Measurements from ENCODE around the gene TMEM89. TPM values are rescaled to one million over a fixed set of nuclear protein-coding genes. Genes with fewer than 3 reads are reported as not detected.

The TMEM89 gene
- polyA plus RNA-seq, 3 donors: 0.21 TPM; not detected in 2

- Mint-ChIP-seq H3K4me1 (peaks cover 16% of the 10 kb centered on the region), H3K9me3 (peaks cover 0 to 8% (median 2%) of the 10 kb centered on the region in 7 donors), H3K36me3 (no peaks in the 10 kb centered on the region), H3K27me3 (ENCODE audit: low read depth in 3 of 3) (peaks cover 16 to 38% (median 21%) of the 10 kb centered on the region in 3 donors), H3K27ac (peak overlapping the region in 1 of 7 donors; percentile 30), H3K4me3 (peak overlapping the region; percentile 75 to 79)
- Histone ChIP-seq H3K9me3 (replicated peaks in 1 of 2; ENCODE audit: control insufficient read depth in 1 of 2, insufficient read depth in 1 of 2, low read length in 2 of 2) (peaks cover under 1 to 1% of the 10 kb centered on the region in 2 donors), H3K27me3 (ENCODE audit: control insufficient read depth in 2 of 2, insufficient read depth in 2 of 2, low read length in 2 of 2) (peaks cover 0 to 24% of the 10 kb centered on the region in 2 donors), H3K27ac (ENCODE audit: low read depth in 1 of 2, low read length in 2 of 2) (no peak overlapping the region), H3K4me3 (replicated peaks in 1 of 3; ENCODE audit: low read depth in 2 of 3, low read length in 3 of 3) (peak overlapping the region; percentile 34 to 77 (median 47)), H3K79me2 (ENCODE audit: insufficient read depth, low read length) (no peaks in the 10 kb centered on the region), H3K36me3 (replicated peaks in 1 of 2; ENCODE audit: control insufficient read depth in 1 of 2, insufficient read depth in 2 of 2, low read length in 2 of 2) (no peaks in the 10 kb centered on the region), H3K4me1 (ENCODE audit: control insufficient read depth in 1 of 2, insufficient read depth in 2 of 2, low read length in 2 of 2) (peaks cover 17 to 24% of the 10 kb centered on the region in 2 donors), H3K9ac (ENCODE audit: insufficient read depth, low read length, poor library complexity, severe bottlenecking) (peak overlapping the region; percentile 63), H4K20me1 (ENCODE audit: insufficient read depth, low read length) (no peaks in the 10 kb centered on the region), H3K4me2 (replicated peaks; ENCODE audit: extremely low read depth, low read length, poor library complexity, severe bottlenecking) (peak overlapping the region; percentile 75), H2AFZ (ENCODE audit: insufficient read depth, low read depth, low read length, poor library complexity, severe bottlenecking) (peak overlapping the region; percentile 78)
- TF ChIP-seq, protein P1, sequence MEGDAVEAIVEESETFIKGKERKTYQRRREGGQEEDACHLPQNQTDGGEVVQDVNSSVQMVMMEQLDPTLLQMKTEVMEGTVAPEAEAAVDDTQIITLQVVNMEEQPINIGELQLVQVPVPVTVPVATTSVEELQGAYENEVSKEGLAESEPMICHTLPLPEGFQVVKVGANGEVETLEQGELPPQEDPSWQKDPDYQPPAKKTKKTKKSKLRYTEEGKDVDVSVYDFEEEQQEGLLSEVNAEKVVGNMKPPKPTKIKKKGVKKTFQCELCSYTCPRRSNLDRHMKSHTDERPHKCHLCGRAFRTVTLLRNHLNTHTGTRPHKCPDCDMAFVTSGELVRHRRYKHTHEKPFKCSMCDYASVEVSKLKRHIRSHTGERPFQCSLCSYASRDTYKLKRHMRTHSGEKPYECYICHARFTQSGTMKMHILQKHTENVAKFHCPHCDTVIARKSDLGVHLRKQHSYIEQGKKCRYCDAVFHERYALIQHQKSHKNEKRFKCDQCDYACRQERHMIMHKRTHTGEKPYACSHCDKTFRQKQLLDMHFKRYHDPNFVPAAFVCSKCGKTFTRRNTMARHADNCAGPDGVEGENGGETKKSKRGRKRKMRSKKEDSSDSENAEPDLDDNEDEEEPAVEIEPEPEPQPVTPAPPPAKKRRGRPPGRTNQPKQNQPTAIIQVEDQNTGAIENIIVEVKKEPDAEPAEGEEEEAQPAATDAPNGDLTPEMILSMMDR (IDR thresholded peaks at IDR 0.05): no peak
- 13% methylated on average over 19 of the region's 30 CpGs for WGBS (ENCODE audit: insufficient coverage)
- DNase-seq: no peak
- intact Hi-C loops (cut with micrococcal nuclease): no loop called here
Measured at GRCh38 chr3:48655606-48656005, 34.0 kb upstream of the TMEM89 start.

GRCh38 chr3:48655063-48655462, 33.5 kb upstream of the TMEM89 start:
- H3K36me3 ChIP-seq (replicated peaks in 1 of 2; ENCODE audit: control insufficient read depth in 1 of 2, insufficient read depth in 2 of 2, low read length in 2 of 2): no peaks in the 10 kb centered on the region
- no peaks in the 10 kb centered on the region for H3K79me2 ChIP-seq (ENCODE audit: insufficient read depth, low read length)
- no peak for DNase-seq
- Mint-ChIP-seq H3K27ac (no peak overlapping the region), H3K9me3 (peaks cover 0 to 5% (median 0%) of the 10 kb centered on the region in 7 donors), H3K4me3 (peak overlapping the region; percentile 56 to 67), H3K27me3 (ENCODE audit: low read depth in 3 of 3) (peaks cover 11 to 33% (median 18%) of the 10 kb centered on the region in 3 donors), H3K4me1 (peaks cover 16% of the 10 kb centered on the region), H3K36me3 (no peaks in the 10 kb centered on the region)
- no peak overlapping the region for H3K27ac ChIP-seq (ENCODE audit: low read depth in 1 of 2, low read length in 2 of 2)
- intact Hi-C loops (cut with micrococcal nuclease): no loop called here
- peak overlapping the region in 1 of 3 experiments; percentile 77 for H3K4me3 ChIP-seq (replicated peaks in 1 of 3; ENCODE audit: low read depth in 2 of 3, low read length in 3 of 3)
- peak overlapping the region; percentile 75 for H3K4me2 ChIP-seq (replicated peaks; ENCODE audit: extremely low read depth, low read length, poor library complexity, severe bottlenecking)
- peaks cover 0 to 19% of the 10 kb centered on the region in 2 donors for H3K27me3 ChIP-seq (ENCODE audit: control insufficient read depth in 2 of 2, insufficient read depth in 2 of 2, low read length in 2 of 2)
- WGBS (ENCODE audit: insufficient coverage): 95% methylated on average over 3 of the region's 12 CpGs
- no peaks in the 10 kb centered on the region for H4K20me1 ChIP-seq (ENCODE audit: insufficient read depth, low read length)
- H3K4me1 ChIP-seq (ENCODE audit: control insufficient read depth in 1 of 2, insufficient read depth in 2 of 2, low read length in 2 of 2): peaks cover 17 to 24% of the 10 kb centered on the region in 2 donors
- TF ChIP-seq, protein P1 (IDR thresholded peaks at IDR 0.05): no peak
- H2AFZ ChIP-seq (ENCODE audit: insufficient read depth, low read depth, low read length, poor library complexity, severe bottlenecking): peak overlapping the region; percentile 78
- H3K9me3 ChIP-seq (replicated peaks in 1 of 2; ENCODE audit: control insufficient read depth in 1 of 2, insufficient read depth in 1 of 2, low read length in 2 of 2): no peaks in the 10 kb centered on the region
- peak overlapping the region; percentile 63 for H3K9ac ChIP-seq (ENCODE audit: insufficient read depth, low read length, poor library complexity, severe bottlenecking)

Data from CD14-positive monocyte (primary cell).